ENCODE results near the gene PHYHD1. TPM values are rescaled to one million over a fixed set of nuclear protein-coding genes. Genes with fewer than 3 reads are reported as not detected.

The PHYHD1 gene
- total and polyA plus RNA-seq, 10 of the 15 experiments (the other 5 are each of a cell fraction or from before 2014, with no cell fraction given) = 0.09 to 0.17 TPM; not detected in 8

DNA sequence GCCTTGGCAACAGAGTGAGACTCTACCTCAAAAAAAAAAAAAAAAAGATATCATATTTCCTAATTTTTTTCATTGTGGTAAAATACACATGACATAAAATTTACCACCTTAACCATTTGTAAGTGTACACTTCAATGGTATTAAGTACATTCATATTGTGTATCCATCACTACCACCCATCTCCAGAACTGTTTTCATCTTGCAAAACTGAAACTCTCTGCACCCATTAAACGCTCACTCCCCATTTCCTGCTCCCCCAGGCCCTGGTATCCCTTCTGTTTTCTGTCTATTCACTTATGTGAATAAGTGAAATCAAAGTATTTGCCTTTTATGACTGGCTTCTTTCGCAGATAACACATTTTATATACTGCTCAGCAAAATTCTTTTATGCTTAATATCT, 26.0 kb upstream of the PHYHD1 start:
- ATAC-seq = no peak
- H3K4me1 ChIP-seq (ENCODE audit: control insufficient read depth, insufficient read depth, low read length) = peaks cover 8% of the 10 kb centered on the region

More for the DNA sequence above, 26.0 kb upstream of the PHYHD1 start:
- Histone ChIP-seq H4K20me1 (ENCODE audit: control insufficient read depth, insufficient read depth) (no peaks in the 10 kb centered on the region), H3K9ac (ENCODE audit: control insufficient read depth, insufficient read depth, low read length) (no peak overlapping the region), H2AFZ (ENCODE audit: control insufficient read depth, low read depth, low read length) (no peak overlapping the region), H3K4me3 (no peak overlapping the region), H3K36me3 (ENCODE audit: control insufficient read depth in 2 of 2, insufficient read depth in 2 of 2, low read length in 1 of 2) (peaks cover 3 to 16% of the 10 kb centered on the region in 2 experiments; a peak in 3 of 4 replicates), H3K4me2 (ENCODE audit: control insufficient read depth, insufficient read depth) (no peak overlapping the region), H3K79me2 (ENCODE audit: control insufficient read depth, insufficient read depth, low read length) (no peaks in the 10 kb centered on the region), H3K27ac (ENCODE audit: control insufficient read depth, insufficient read depth) (no peak overlapping the region), H3K9me3 (replicated peaks; ENCODE audit: control insufficient read depth, insufficient read depth, low read length) (no peaks in the 10 kb centered on the region), H3K27me3 (replicated peaks in 1 of 2; ENCODE audit: control insufficient read depth in 2 of 2, insufficient read depth in 2 of 2, low read length in 1 of 2) (no peaks in the 10 kb centered on the region)
- SMC1A ChIA-PET (ENCODE audit: uncharacterized antibody, unreplicated experiment) = no interaction called here
- no peak for FAIRE-seq
- RAD21 ChIA-PET (ENCODE audit: unreplicated experiment) = no interaction called here
- TF ChIP-seq, protein P1, sequence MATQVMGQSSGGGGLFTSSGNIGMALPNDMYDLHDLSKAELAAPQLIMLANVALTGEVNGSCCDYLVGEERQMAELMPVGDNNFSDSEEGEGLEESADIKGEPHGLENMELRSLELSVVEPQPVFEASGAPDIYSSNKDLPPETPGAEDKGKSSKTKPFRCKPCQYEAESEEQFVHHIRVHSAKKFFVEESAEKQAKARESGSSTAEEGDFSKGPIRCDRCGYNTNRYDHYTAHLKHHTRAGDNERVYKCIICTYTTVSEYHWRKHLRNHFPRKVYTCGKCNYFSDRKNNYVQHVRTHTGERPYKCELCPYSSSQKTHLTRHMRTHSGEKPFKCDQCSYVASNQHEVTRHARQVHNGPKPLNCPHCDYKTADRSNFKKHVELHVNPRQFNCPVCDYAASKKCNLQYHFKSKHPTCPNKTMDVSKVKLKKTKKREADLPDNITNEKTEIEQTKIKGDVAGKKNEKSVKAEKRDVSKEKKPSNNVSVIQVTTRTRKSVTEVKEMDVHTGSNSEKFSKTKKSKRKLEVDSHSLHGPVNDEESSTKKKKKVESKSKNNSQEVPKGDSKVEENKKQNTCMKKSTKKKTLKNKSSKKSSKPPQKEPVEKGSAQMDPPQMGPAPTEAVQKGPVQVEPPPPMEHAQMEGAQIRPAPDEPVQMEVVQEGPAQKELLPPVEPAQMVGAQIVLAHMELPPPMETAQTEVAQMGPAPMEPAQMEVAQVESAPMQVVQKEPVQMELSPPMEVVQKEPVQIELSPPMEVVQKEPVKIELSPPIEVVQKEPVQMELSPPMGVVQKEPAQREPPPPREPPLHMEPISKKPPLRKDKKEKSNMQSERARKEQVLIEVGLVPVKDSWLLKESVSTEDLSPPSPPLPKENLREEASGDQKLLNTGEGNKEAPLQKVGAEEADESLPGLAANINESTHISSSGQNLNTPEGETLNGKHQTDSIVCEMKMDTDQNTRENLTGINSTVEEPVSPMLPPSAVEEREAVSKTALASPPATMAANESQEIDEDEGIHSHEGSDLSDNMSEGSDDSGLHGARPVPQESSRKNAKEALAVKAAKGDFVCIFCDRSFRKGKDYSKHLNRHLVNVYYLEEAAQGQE (IDR thresholded peaks at IDR 0.05; ENCODE audit: low read depth, low read length) = no peak
- no peak for TF ChIP-seq CHD4 (IDR thresholded peaks at IDR 0.05)
- TF ChIP-seq SUZ12 (IDR thresholded peaks at IDR 0.05; ENCODE audit: unreplicated experiment) = no peak
- no peak for TF ChIP-seq RB1 (IDR thresholded peaks at IDR 0.05; ENCODE audit: borderline replicate concordance)
- TF ChIP-seq, protein P2, sequence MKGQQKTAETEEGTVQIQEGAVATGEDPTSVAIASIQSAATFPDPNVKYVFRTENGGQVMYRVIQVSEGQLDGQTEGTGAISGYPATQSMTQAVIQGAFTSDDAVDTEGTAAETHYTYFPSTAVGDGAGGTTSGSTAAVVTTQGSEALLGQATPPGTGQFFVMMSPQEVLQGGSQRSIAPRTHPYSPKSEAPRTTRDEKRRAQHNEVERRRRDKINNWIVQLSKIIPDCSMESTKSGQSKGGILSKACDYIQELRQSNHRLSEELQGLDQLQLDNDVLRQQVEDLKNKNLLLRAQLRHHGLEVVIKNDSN (IDR thresholded peaks at IDR 0.05; ENCODE audit: borderline replicate concordance, extremely low read length, insufficient read depth, low read depth, low read length) = no peak
- DNase-seq (ENCODE audit: low read depth, low spot score) = no peak
- 53% methylated on average over 2 of the region's 2 CpGs for WGBS (ENCODE audit: insufficient coverage, insufficient replicate concordance, low lambda C conversion rate, missing lambda C conversion rate)
- no TSS peak for BruUV-seq (replicated peaks)
- CTCF ChIA-PET = no interaction called here
- in situ Hi-C loops (cut with MboI) (no loop called here), intact Hi-C loops (cut with micrococcal nuclease; ENCODE audit: unreplicated experiment) (no loop called here)
- POLR2A ChIA-PET = interaction anchor here (0.6 kb wide), 1 partner anchor 106 kb away, joined by 3 read pairs; no protein-coding TSS in a partner anchor
